Measurements from ENCODE around the gene NUDT10. TPM values are rescaled to one million over a fixed set of nuclear protein-coding genes. Genes with fewer than 3 reads are reported as not detected.

The NUDT10 gene
- total and polyA plus RNA-seq, 4 donors, result 2.1 to 2.7 (median 2.6) TPM

- 46 to 53% methylated on average over 2 of the region's 2 CpGs for WGBS, 2 donors
- Histone ChIP-seq H3K4me1 (ENCODE audit: control insufficient read depth in 1 of 2, insufficient read depth in 2 of 2, low read length in 2 of 2) (no peaks in the 10 kb centered on the region), H3K4me3 (ENCODE audit: low read length in 2 of 2) (no peak overlapping the region), H3K27ac (ENCODE audit: low read depth in 1 of 2, low read length in 2 of 2) (no peak overlapping the region), H3K9me3 (ENCODE audit: control insufficient read depth, low read length) (no peaks in the 10 kb centered on the region), H3K27me3 (ENCODE audit: control insufficient read depth in 1 of 2, insufficient read depth in 2 of 2, low read length in 1 of 2) (no peaks in the 10 kb centered on the region), H3K36me3 (ENCODE audit: control insufficient read depth in 1 of 2, insufficient read depth in 2 of 2, low read length in 1 of 2) (no peaks in the 10 kb centered on the region)
- ATAC-seq (ENCODE audit: low FRiP score) (no peak), DNase-seq (no peak)
- intact Hi-C loops (cut with DNase I), result no loop called here
Observed at GRCh38 chrX:51376672-51377071, 44.0 kb downstream of the NUDT10 start.

Other genes with a start within 250 kb of the NUDT10 start
- 1 to 10 TPM; 1.4 to 2.1 TPM for gene NUDT11, start 163.8 kb downstream of the NUDT10 start, total RNA-seq
- 1 to 10 TPM; 2.4 to 4.9 TPM for gene NUDT11, start 163.8 kb downstream of the NUDT10 start, polyA plus RNA-seq

All from aorta (tissue), 5 donors.